GM10248 (cell line): ENCODE data around the gene SYT6.
A peak's percentile ranks its signal among the peaks of the same experiment; 100 is the strongest.

Experiments
- CTCF ChIA-PET: fragments of 300-600 bp; sonication (Branson Sonifier 250); formaldehyde crosslinking; extraction: SDS; loops from one replicate; lab custom pipeline; 2021; ENCODE audit warnings: antibody characterized with exemption; lab: Yijun Ruan, JAX
- POLR2A ChIA-PET: fragments of 350-650 bp; sonication (Branson Sonifier 250); formaldehyde crosslinking; extraction: SDS; loops from one replicate; lab custom pipeline; 2020; ENCODE audit warnings: antibody characterized with exemption; lab: Yijun Ruan, JAX
- DNase-seq: peaks from one replicate; pipeline ENCODE4 v3.0.0; 2012; ENCODE audit errors: extremely low spot score
- TF ChIP-seq, protein P1 (sequence below): IDR thresholded peaks from 2 replicates; pipeline ENCODE4 v1.5.1; 2012; ENCODE audit warnings: mild to moderate bottlenecking, low read depth; ENCODE audit errors: extremely low read depth, missing control alignments, control extremely low read depth

Gene SYT6

GRCh38 chr1:114173680-114174079 lies 20.0 kb upstream of the SYT6 start:
- DNase-seq, result no peak
- TF ChIP-seq, protein P1, sequence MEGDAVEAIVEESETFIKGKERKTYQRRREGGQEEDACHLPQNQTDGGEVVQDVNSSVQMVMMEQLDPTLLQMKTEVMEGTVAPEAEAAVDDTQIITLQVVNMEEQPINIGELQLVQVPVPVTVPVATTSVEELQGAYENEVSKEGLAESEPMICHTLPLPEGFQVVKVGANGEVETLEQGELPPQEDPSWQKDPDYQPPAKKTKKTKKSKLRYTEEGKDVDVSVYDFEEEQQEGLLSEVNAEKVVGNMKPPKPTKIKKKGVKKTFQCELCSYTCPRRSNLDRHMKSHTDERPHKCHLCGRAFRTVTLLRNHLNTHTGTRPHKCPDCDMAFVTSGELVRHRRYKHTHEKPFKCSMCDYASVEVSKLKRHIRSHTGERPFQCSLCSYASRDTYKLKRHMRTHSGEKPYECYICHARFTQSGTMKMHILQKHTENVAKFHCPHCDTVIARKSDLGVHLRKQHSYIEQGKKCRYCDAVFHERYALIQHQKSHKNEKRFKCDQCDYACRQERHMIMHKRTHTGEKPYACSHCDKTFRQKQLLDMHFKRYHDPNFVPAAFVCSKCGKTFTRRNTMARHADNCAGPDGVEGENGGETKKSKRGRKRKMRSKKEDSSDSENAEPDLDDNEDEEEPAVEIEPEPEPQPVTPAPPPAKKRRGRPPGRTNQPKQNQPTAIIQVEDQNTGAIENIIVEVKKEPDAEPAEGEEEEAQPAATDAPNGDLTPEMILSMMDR, result no peak
- ChIA-PET CTCF (no interaction called here), POLR2A (no interaction called here)

DNA sequence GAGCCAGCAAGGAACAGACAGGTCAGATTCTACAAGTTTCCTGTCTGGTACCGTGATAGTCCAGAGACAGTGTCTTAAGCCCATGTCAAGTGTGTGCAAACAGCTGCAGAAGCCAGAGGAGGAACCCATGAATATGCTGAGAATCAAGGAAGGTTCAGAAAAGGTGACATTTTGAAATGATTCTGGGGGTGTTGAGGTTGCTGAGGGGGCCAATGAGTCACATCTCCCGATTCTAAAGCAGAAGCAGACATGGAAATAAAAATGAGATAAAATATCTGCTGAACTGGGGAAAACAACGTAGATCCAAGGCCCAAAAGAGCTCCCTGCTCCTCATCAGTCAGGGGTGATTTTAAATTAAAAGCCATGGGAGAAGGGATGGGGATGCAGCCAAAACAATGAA lies 15.8 kb upstream of the SYT6 start:
- CTCF ChIA-PET, result interaction anchor here (0.8 to 1.6 kb wide), 2 partner anchors 8 to 113 kb away, joined by 3 to 5 read pairs; no protein-coding TSS in a partner anchor
- POLR2A ChIA-PET, result no interaction called here
- no peak for DNase-seq
- TF ChIP-seq, protein P1, result no peak

- TF ChIP-seq, protein P1, result no peak
- POLR2A ChIA-PET, result no interaction called here
- DNase-seq, result no peak
- CTCF ChIA-PET, result no interaction called here
These were observed 13.6 kb upstream of the SYT6 start for GRCh38 chr1:114167226-114167625.

DNA sequence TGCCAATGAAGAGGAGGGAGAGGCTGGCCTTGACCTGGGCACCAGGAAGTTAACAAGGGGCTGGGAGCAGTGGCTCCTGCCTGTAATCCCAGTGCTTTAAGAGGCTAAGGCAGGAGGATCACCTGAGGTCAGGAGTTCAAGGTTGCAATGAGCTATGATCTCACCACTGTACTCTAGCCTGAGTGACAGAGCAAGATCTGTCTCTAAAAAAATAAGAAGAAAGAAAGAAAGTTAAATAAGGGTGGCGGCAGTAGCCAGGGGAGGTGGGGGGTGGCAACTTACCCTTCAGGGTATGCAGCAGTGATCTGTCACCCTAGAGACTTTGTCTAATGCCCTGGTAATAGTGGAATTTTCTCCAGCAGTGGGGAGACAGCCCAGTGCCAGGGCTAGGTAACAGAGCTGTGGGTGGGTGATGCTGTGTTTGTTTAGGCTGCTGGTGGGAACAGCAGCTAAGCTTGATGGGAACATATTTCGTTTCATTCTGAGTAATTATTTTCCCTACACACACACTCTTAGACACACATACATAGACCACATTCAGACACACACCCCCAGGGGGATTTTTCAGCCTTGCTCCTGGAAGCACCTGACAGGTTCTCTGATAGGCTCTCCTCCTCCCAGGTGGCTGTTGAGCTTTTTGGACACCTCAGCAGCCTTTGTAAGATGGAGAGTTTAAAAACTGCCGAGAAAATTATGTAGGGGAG lies 11.3 kb upstream of the SYT6 start:
- CTCF ChIA-PET, result interaction anchor here (1.2 to 1.4 kb wide), 2 partner anchors 13 to 14 kb away, joined by 3 read pairs; no protein-coding TSS in a partner anchor
- DNase-seq, result peak; percentile 37
- POLR2A ChIA-PET, result no interaction called here
- TF ChIP-seq, protein P1, result no peak

DNA sequence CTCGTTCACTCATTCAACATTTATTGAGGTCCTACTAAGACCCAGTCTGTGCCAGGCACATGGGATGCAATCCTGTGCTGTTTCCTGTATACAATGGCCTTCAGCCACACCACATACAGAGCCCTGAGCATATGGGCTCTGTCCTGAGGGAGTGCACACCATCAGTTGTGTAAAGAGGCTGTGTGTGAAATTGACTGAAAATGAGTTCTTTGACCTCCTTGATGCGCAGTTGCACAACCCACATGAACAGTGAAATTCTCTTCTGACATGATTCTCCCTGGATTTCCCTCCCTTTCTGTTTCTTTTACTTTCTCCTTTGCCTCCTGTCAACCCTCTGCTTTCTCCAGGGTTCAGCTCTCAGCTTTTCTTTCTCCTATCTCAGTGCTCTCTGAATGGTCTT lies 6.3 kb upstream of the SYT6 start:
- TF ChIP-seq, protein P1, result no peak
- ChIA-PET POLR2A (no interaction called here), CTCF (no interaction called here)
- no peak for DNase-seq

GRCh38 chr1:114157275-114157660 lies 3.6 kb upstream of the SYT6 start:
- TF ChIP-seq, protein P1, result no peak
- DNase-seq, result no peak
- ChIA-PET CTCF (interaction anchor here (1.2 kb wide), 1 partner anchor 17 kb away, joined by 3 read pairs; no protein-coding TSS in a partner anchor), POLR2A (no interaction called here)
